Epithelial cell of esophagus (primary cell): ENCODE measurements around the gene ATP7B.

Experiments
- DNase-seq: peaks from one replicate; pipeline ENCODE4 v3.0.0; 2010; ENCODE audit warnings: low read depth
- H3K4me3 ChIP-seq: 2 replicates; pipeline ENCODE4 v1.5.1; 2011; ENCODE audit warnings: mild to moderate bottlenecking, low read length, control low read depth
- TF ChIP-seq, protein P1 (sequence below): IDR thresholded peaks from 2 replicates; pipeline ENCODE4 v1.5.1; 2011; ENCODE audit warnings: low read depth, mild to moderate bottlenecking, low read length, control low read depth, inconsistent platforms; ENCODE audit not compliant: insufficient read depth; ENCODE audit errors: missing control alignments

Gene ATP7B

DNA sequence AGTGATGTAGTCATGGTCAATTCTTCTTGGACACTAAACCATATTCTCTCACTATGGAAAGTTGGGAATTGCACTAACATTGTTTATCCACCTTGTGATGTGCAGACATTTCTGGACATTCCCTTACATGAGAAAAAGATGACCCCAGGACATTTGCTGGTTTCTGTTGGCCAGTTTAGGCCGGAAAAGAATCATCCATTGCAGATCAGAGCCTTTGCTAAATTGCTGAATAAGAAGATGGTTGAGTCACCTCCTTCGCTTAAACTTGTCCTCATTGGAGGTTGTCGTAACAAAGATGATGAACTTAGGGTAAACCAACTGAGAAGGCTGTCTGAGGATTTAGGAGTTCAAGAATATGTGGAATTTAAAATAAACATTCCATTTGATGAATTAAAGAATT is 13.2 kb upstream of the ATP7B start, which contains the start of gene UTP14C:
UTP14C (plus strand) TSS at position 211 of the 400 bp plus-strand sequence. CDS start 4,114 bp downstream, outside the sequence.
- H3K4me3 ChIP-seq, result no peak within 1 kb of the TSS
- TF ChIP-seq, protein P1, sequence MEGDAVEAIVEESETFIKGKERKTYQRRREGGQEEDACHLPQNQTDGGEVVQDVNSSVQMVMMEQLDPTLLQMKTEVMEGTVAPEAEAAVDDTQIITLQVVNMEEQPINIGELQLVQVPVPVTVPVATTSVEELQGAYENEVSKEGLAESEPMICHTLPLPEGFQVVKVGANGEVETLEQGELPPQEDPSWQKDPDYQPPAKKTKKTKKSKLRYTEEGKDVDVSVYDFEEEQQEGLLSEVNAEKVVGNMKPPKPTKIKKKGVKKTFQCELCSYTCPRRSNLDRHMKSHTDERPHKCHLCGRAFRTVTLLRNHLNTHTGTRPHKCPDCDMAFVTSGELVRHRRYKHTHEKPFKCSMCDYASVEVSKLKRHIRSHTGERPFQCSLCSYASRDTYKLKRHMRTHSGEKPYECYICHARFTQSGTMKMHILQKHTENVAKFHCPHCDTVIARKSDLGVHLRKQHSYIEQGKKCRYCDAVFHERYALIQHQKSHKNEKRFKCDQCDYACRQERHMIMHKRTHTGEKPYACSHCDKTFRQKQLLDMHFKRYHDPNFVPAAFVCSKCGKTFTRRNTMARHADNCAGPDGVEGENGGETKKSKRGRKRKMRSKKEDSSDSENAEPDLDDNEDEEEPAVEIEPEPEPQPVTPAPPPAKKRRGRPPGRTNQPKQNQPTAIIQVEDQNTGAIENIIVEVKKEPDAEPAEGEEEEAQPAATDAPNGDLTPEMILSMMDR, result no peak
- DNase-seq, result peak; percentile 69

DNA sequence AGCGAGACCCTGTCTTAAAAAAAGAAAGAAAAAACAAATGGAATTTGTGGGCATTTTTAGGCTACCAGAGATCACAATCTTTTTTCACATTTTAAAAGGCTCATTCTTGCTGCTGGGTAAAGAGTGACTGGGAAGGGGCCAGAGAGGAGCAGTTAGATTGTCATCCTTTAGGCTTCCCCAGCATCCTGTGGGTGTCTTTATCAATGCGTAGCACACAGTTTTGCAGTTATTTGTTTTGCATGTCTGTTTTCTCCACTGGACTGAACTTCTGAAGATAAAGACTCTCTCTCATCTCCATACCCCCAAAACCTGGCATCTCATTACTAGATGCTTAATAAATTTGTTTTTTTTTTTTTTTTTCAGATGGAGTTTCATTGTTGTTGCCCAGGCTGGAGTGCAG is 11.1 kb upstream of the ATP7B start:
- TF ChIP-seq, protein P1, result no peak
- no peak for DNase-seq
- no peak overlapping the region for H3K4me3 ChIP-seq

DNA sequence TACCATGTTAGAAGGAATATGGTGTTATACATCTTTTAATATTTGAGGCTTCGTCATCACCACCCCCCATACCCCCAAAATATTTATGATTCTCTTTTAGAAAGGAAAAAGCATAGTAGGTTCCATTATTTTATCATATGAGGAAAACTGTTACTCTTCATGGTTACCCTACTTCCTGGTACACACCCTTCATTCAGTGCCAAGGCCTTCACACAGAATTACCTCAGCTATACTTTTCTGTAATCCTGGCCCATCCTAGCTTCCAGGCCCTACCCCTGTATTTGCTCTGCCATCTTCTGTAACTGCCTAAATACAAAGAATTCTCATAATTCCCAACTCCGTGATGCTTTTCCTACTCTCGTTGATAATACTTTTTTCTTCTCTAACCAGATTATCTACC is 8.9 kb upstream of the ATP7B start:
- TF ChIP-seq, protein P1, result no peak
- no peak overlapping the region for H3K4me3 ChIP-seq
- no peak for DNase-seq

DNA sequence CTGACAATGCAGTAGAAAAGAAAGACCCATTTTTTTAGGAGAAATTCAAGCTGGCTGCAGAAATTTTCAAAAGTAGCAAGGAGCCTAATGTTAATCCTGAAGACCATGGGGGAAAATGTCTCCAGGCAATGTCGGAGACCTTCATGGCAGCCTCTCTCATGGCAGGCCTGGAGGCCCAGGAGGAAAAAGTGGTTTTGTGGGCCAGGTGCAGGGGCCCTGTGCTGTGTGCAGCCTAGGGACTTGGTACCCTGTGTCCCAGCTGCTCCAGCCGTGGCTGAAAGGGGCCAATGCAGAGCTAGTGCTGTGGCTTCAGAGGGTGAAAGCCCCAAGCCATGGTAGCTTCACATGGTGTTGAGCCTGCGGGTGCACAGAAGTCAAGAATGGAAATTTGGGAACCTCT is 5.0 kb upstream of the ATP7B start:
- DNase-seq, result no peak
- H3K4me3 ChIP-seq, result no peak overlapping the region
- TF ChIP-seq, protein P1, result no peak

DNA sequence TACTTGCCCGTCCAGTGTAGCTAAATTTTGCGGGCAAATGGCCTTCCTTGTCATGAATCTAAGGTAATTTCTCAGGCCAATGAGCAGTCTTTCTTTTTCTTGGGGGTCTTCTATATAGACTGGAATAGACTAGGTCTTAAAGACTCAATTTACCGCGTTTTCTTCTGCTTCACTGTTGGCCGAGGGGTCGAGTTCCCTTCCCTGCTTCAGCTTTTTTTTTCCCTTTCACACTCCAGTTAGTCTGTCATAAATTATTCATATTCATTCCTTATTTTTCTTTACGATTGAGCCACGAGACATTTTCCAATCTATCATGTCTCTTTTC is 1.2 kb upstream of the ATP7B start:
- TF ChIP-seq, protein P1, result no peak
- H3K4me3 ChIP-seq, result peak overlapping the region; percentile 99
- no peak for DNase-seq

DNA sequence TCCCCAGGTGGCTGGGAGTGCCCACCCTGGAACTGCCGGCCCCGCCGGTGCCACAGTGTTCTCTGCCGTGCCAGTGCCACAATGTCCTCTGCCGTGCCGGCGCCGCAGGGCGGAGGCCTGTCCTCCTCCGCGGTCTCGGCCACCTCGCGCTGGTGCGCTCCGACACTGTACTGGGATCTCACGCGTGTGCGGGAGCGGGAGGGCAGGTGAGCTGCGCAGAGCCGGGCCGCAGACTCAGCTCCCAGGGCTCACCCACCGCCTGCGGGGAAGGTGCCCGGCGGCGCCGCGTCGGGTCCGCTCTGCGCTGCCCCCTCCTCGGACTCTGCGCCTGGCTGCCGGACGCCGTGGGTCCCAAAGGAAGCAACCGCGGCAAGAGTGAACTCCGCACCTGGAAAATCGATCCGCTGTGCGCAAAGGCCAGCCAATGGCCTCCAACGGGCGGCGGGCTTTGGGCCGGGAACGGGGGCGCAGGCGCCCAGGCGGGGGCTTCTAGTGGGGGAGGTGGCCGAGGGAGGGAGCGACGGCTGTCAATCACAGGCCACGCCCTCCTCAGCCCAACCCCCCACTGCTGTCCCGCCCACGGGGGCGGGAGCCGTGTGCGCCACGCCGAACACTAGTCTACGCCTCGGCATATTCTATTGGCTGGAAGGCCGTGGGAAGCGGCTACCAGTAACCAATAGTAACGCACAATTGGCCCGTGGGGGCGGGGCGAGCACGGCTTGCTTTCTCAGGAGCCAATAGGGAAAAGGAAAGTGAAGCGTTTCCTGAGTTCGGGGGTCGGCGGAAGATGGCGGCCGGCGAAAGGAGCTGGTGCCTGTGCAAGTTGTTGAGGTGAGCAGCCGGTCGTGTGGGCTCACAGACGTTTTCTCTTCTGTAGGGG is 622 bp upstream of the ATP7B start, which contains the start of gene ALG11:
ALG11 (plus strand) TSS at position 767 of the 880 bp plus-strand sequence; CDS start at position 788, 21 bp downstream.
- DNase-seq, result peak; percentile 99
- TF ChIP-seq, protein P1, result no peak

More for the DNA sequence above, 622 bp upstream of the ATP7B start, which contains the start of gene ALG11:
- H3K4me3 ChIP-seq, result peak within 1 kb of the TSS; percentile 99
